Activated naive CD8-positive, alpha-beta T cell treated with anti-CD3 and anti-CD28 coated beads, Interleukin-2, amount 10 ng/mL, durations not matched to agents 7 days and 5 days (primary cell): ENCODE measurements around the gene ABR. TPM values are rescaled to one million over a fixed set of nuclear protein-coding genes. Genes with fewer than 3 reads are reported as not detected.
"Not testable (repeated sequence)": the region's sequence is repeated elsewhere in the genome, so short reads cannot be mapped to it uniquely, and the experiment has no call there.

ENCODE experiments used
- ATAC-seq: fragments of 150-1000 bp; cut with Tn5 transposase; one replicate; pipeline ENCODE4 v1.10.0; 2021; ENCODE audit warnings: low read depth, moderate library complexity
- POLR2A ChIA-PET: fragments of 350-600 bp; sonication (Branson Sonifier 250); formaldehyde crosslinking; loops from one replicate; lab custom pipeline; 2021; ENCODE audit warnings: antibody characterized with exemption; lab: Charles Lee
- DNase-seq: peaks from one replicate; pipeline ENCODE4 v3.0.0; 2021
- H3K27ac Mint-ChIP-seq: one replicate; pipeline ENCODE4 v1.8.0; 2022; ENCODE audit warnings: mild to moderate bottlenecking, mixed read lengths
- H3K27me3 Mint-ChIP-seq: one replicate; pipeline ENCODE4 v1.8.0; 2022; ENCODE audit warnings: mild to moderate bottlenecking, moderate library complexity, mixed read lengths
- H3K36me3 Mint-ChIP-seq: one replicate; pipeline ENCODE4 v1.8.0; 2021; ENCODE audit warnings: mild to moderate bottlenecking, mixed read lengths
- H3K4me1 Mint-ChIP-seq: one replicate; pipeline ENCODE4 v1.8.0; 2021; ENCODE audit warnings: mixed read lengths
- H3K4me3 Mint-ChIP-seq: one replicate; pipeline ENCODE4 v1.8.0; 2022; ENCODE audit warnings: mild to moderate bottlenecking, moderate library complexity, mixed read lengths
- H3K9me3 Mint-ChIP-seq: one replicate; pipeline ENCODE4 v1.8.0; 2021; ENCODE audit warnings: mixed read lengths
- total RNA-seq, 2 experiments: library from RNA; stranded (reverse); gene quantifications; one replicate each; pipeline ENCODE4 v1.2.3, GENCODE V29; 2021

Gene ABR
- total RNA-seq, 2 experiments from 2014 or later = 156 to 158 TPM

DNA sequence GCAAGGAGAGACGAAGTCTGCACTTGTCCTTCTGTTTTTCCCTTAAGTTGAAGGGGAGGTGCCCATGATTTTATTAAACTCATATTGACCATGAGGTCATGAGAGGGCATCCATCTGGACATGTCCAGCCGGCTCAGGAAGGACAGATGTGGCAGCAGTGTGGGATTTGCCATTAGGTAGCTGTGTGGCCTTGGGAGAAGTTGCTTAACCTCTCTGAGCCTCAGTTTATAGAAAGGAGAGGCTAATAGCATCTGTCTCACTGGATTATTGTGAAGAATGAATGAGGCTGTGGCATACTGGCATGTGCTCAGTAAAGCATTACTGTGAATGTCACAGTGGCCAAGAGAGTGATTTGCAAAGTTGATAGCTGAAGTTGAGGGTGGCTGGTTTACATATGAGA is 181.7 kb downstream of the ABR start:
- ATAC-seq (no peak), DNase-seq (no peak)
- POLR2A ChIA-PET = interaction anchor here (2.1 to 2.5 kb wide), 2 partner anchors 18 to 204 kb away, joined by 7 to 13 read pairs; partner anchors contain the start of gene NXN
- H3K9me3 Mint-ChIP-seq = peaks cover 9% of the 10 kb centered on the region
- H3K4me1 Mint-ChIP-seq = peaks cover 16% of the 10 kb centered on the region
- H3K36me3 Mint-ChIP-seq = peaks cover 11% of the 10 kb centered on the region
- H3K27me3 Mint-ChIP-seq = no peaks in the 10 kb centered on the region
- peak overlapping the region; percentile 98 for H3K4me3 Mint-ChIP-seq
- peak overlapping the region; percentile 99 for H3K27ac Mint-ChIP-seq

DNA sequence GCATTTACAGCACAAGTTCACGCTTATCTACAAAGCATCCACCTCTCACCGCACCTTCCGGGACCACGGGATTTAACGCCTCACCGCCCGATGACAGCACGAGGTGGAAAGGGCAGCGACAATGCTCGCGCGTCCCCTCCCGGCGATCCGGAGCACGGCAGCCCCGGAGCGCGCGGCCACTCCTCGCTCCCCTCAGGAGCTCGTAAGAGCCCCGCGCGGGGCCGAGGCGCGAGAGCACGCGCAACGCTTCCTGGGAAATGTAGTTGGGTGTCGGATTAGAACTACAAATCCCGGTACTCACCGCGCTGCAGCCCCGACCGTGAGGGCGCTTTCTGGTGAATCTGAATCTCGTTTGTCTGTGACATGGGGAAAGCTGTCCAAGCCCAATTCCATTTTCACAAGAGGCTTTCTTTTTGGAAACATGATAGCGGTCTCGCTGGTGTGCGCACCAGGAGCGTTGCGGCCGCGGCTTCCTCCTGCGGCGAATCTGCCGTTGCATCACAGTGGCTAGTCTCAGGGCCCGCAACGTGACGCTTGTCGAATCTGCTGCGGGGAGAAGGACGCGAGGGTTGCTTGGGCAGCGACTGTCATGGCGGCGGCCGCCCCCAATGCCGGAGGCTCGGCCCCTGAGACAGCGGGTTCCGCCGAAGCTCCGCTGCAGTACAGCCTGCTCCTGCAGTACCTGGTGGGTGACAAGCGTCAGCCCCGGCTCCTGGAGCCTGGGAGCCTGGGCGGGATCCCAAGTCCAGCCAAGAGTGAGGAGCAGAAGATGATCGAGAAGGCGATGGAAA is 183.0 kb downstream of the ABR start, which contains the start of gene TIMM22:
Gene TIMM22, plus strand, starts transcription at position 576 of the 791 bp plus-strand sequence. Its CDS starts 14 bp downstream, at position 590.
- Mint-ChIP-seq H3K27ac (peak within 1 kb of the TSS; percentile 99), H3K9me3 (peaks cover 9% of the 10 kb centered on the region), H3K36me3 (peaks cover 8% of the 10 kb centered on the region), H3K4me3 (peak within 1 kb of the TSS; percentile 98), H3K27me3 (no peaks in the 10 kb centered on the region), H3K4me1 (peaks cover 16% of the 10 kb centered on the region)
- POLR2A ChIA-PET = interaction anchor here (0.7 to 2.5 kb wide), 9 partner anchors 16 to 586 kb away, joined by 3 to 13 read pairs (median 4); partner anchors contain the start of genes GLOD4, MRM3 and NXN
- DNase-seq (peak; percentile 94), ATAC-seq (peak; percentile 94)

DNA sequence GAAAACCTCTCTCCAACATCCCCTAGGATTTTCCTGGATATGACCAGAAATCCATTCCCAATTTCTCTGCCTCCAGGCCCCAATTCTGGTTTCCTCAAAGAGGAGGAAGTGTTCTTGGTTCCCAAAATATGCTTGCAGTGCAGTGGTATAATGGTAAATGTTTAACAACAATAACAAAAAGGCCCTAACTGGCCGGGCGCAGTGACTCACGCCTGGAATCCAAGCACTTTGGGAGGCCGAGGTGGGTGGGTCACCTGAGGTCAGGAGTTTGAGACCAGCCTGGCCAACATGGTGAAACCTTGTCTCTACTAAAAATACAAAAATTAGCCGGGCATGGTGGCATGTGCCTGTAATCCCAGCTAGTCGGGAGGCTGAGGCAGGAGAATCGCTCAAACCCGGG is 184.5 kb downstream of the ABR start:
- not testable (repeated sequence) for ATAC-seq, H3K27ac Mint-ChIP-seq
- POLR2A ChIA-PET = interaction anchor here (2.5 kb wide), 1 partner anchor 201 kb away, joined by 7 read pairs; no protein-coding TSS in a partner anchor

DNA sequence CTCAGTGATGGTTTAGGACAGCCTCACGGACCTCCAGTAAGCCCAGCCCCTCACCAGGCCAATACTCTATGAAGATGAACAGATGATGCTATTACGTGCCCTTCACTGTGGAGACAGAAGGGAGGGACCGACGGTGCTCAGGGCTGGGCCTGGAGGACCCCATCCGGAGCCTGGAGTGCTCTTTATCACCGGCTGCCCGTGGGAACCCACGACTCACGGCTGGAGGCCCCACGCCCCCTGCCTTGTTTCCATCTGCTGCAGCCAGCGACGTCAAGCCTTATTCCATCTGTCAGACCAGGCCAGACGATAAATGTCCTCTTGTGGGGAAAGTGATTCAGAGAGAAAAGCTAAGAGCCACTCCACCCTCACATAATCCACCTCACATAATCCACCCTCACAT is 186.8 kb downstream of the ABR start:
- H3K4me3 Mint-ChIP-seq = no peak overlapping the region
- peaks cover 5% of the 10 kb centered on the region for H3K36me3 Mint-ChIP-seq
- H3K9me3 Mint-ChIP-seq = peaks cover 9% of the 10 kb centered on the region
- no peak for DNase-seq
- no peaks in the 10 kb centered on the region for H3K27me3 Mint-ChIP-seq
- no peak overlapping the region for H3K27ac Mint-ChIP-seq
- H3K4me1 Mint-ChIP-seq = peaks cover 3% of the 10 kb centered on the region
- POLR2A ChIA-PET = no interaction called here
- no peak for ATAC-seq

More for the DNA sequence above, 184.5 kb downstream of the ABR start:
- peaks cover 16% of the 10 kb centered on the region for H3K4me1 Mint-ChIP-seq
- H3K36me3 Mint-ChIP-seq, H3K4me3 Mint-ChIP-seq, DNase-seq, H3K9me3 Mint-ChIP-seq, H3K27me3 Mint-ChIP-seq: not testable (repeated sequence)

DNA sequence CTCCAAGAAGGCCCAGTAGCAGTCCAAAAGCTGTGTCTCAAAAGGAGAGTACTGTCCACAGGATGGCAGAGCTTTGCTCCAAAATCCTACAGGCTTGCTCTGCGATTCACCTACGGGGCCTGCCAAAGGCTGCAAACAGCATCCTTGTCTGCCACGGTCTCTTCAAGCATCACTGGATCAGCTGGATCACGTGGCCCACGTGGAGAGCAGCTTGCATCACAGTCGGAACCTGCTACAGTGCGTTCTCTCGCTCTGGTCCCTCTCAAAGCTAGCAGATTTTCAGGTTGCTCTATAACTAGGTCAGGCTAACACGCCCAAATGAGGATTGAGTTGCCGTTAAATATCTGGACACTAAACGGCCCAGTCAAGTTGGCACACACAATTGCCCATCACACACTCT is 191.2 kb downstream of the ABR start:
- POLR2A ChIA-PET = interaction anchor here (0.7 kb wide), 1 partner anchor 108 kb away, joined by 3 read pairs; no protein-coding TSS in a partner anchor
- ATAC-seq (no peak), DNase-seq (no peak)
- H3K36me3 Mint-ChIP-seq = peaks cover 2% of the 10 kb centered on the region
- no peaks in the 10 kb centered on the region for H3K9me3 Mint-ChIP-seq
- no peak overlapping the region for H3K27ac Mint-ChIP-seq
- H3K4me1 Mint-ChIP-seq = no peaks in the 10 kb centered on the region
- H3K4me3 Mint-ChIP-seq = no peak overlapping the region
- no peaks in the 10 kb centered on the region for H3K27me3 Mint-ChIP-seq

DNA sequence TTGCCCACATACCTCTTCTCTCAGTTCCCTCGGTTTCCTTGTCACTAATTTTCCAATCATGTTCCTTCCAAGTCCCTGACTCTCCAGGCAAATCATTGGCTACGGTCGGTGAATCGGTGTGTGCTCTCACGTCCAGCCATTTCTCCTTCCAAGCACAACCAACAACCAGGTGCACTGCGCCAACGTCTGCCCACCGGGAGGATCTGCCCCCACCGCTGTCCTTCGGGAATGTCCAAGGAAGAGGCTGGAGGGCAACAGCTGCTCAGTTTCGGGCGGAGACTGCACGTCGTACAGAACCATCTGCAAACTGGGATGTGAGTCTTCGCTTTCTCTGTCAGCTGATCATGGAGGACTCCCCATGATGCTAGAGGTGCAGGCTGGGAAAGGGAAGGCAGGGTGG is 191.8 kb downstream of the ABR start:
- Mint-ChIP-seq H3K9me3 (no peaks in the 10 kb centered on the region), H3K4me1 (no peaks in the 10 kb centered on the region), H3K27me3 (no peaks in the 10 kb centered on the region), H3K4me3 (no peak overlapping the region), H3K36me3 (no peaks in the 10 kb centered on the region), H3K27ac (no peak overlapping the region)
- POLR2A ChIA-PET = no interaction called here
- ATAC-seq (no peak), DNase-seq (no peak)

DNA sequence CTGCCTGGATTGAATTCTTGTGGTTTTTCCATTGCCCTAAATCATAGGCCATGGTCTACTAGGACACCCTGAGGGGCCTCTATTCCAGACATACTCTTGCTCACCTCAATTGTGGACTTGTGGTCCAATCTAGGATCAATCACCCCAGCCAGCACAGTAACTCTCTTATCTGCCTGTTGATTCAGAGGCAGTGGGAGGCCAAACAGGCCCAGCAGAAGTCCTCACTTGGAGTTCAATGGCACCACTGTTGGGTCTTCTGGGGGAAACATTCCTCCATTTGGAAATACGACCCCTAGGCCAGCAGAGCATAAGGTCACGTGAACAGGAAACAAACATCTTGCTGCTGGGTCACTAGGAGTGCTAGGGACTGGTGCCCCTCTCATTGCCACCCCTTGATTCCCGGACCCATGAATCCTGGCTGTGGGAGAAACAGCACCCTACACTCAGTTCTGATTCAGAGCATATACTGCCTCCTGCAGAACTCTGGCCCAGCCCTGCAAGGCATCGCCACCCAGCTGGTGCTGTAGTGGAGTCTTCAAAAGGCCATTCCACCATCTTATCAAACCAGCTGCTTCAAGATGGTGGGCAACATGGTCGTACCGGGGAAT is 193.4 kb downstream of the ABR start:
- DNase-seq (no peak), ATAC-seq (no peak)
- no peaks in the 10 kb centered on the region for H3K9me3 Mint-ChIP-seq
- no peak overlapping the region for H3K4me3 Mint-ChIP-seq
- H3K36me3 Mint-ChIP-seq = no peaks in the 10 kb centered on the region
- POLR2A ChIA-PET = no interaction called here
- H3K27ac Mint-ChIP-seq = no peak overlapping the region
- no peaks in the 10 kb centered on the region for H3K27me3 Mint-ChIP-seq
- H3K4me1 Mint-ChIP-seq = no peaks in the 10 kb centered on the region

DNA sequence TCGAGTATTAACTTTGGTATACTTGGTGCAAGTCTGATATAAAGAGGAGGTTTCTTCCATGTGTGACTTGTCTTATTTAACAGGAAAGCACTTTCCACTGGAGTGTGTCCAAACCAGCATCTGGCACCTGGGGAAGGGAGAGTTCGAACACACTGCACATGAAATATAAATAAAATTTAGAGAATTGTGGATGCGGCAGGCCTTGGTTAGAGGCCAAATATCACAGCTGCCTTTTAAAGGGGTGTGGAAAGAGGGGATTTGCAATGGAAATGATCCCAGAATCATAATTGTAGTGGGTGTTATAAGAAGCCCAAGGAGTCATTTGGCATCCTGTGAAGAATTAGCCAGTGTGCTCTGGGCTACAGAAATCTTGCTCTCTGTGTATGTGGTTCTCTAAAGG is 195.9 kb downstream of the ABR start:
- peaks cover 7% of the 10 kb centered on the region for H3K4me1 Mint-ChIP-seq
- POLR2A ChIA-PET = no interaction called here
- no peaks in the 10 kb centered on the region for H3K9me3 Mint-ChIP-seq
- DNase-seq (no peak), ATAC-seq (no peak)
- H3K27me3 Mint-ChIP-seq = no peaks in the 10 kb centered on the region
- no peak overlapping the region for H3K27ac Mint-ChIP-seq
- no peak overlapping the region for H3K4me3 Mint-ChIP-seq
- H3K36me3 Mint-ChIP-seq = no peaks in the 10 kb centered on the region

DNA sequence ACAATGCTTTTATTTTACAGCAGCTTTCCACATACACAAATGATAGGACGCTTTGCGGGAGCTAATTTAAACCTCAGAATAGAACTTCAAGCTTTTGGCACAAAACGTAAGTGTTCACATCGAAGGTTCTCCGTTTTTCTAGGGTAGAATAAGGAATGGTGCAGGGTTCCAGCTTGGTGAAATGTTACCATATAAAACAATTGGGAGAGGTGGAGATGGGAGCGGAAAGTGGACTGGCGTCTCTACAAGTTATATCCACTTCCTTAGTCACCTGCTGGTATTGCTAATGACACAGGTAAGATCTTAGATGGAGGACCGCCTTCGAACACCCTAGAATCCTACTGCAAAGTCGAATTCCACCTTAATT is 198.5 kb downstream of the ABR start:
- Mint-ChIP-seq H3K9me3 (no peaks in the 10 kb centered on the region), H3K4me3 (peak overlapping the region; percentile 83)
- POLR2A ChIA-PET = interaction anchor here (1.0 to 2.7 kb wide), 5 partner anchors 16 to 266 kb away, joined by 4 to 20 read pairs (median 5); partner anchors contain the start of genes GLOD4, MRM3, TIMM22 and VPS53

DNA sequence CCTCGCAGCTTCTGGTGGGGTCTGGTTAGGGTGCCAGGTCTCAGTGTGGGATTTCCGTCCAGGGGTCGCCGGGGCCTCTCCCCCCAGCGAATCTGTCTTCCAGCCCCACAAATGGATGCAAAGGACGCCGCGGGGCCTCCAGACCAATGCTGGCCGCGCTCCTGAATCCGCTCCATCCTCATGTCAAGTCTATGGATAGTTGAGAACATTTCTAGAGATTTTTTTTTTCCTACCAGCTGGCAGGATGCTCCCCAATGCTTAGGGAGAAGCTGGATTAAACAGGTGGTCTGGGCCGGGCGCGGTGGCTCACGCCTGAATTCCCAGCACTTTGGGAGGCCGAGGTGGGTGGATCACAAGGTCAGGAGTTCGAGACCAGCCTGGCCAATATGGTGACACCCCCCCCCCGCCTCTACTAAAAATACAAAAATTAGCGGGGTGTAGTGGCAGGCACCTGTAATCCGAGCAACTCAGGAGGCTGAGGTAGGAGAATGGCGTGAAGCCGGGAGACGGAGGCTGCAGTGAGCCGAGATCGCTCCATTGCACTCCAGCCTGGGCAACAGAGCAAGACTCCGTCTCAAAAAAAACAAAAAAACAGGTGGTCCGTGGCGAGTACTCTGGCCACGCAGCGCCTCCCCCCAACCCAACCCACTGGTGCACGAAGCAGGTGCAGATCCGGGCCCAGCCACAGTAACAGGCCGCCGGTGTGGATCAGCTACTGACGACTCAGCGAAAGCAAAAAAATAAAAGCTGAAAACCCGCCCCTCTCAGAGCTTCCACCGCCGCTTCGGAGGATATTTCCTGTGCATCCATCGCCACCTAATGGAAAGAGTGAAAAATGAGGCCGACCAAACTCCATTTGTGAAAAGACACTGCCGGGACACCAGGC is 199.1 kb downstream of the ABR start:
- H3K27me3 Mint-ChIP-seq = peaks cover 23% of the 10 kb centered on the region

More for the DNA sequence above, 198.5 kb downstream of the ABR start:
- DNase-seq (no peak), ATAC-seq (no peak)
- H3K27ac Mint-ChIP-seq = no peak overlapping the region
- no peaks in the 10 kb centered on the region for H3K36me3 Mint-ChIP-seq
- peaks cover 10% of the 10 kb centered on the region for H3K4me1 Mint-ChIP-seq
- H3K27me3 Mint-ChIP-seq = peaks cover 21% of the 10 kb centered on the region

DNA sequence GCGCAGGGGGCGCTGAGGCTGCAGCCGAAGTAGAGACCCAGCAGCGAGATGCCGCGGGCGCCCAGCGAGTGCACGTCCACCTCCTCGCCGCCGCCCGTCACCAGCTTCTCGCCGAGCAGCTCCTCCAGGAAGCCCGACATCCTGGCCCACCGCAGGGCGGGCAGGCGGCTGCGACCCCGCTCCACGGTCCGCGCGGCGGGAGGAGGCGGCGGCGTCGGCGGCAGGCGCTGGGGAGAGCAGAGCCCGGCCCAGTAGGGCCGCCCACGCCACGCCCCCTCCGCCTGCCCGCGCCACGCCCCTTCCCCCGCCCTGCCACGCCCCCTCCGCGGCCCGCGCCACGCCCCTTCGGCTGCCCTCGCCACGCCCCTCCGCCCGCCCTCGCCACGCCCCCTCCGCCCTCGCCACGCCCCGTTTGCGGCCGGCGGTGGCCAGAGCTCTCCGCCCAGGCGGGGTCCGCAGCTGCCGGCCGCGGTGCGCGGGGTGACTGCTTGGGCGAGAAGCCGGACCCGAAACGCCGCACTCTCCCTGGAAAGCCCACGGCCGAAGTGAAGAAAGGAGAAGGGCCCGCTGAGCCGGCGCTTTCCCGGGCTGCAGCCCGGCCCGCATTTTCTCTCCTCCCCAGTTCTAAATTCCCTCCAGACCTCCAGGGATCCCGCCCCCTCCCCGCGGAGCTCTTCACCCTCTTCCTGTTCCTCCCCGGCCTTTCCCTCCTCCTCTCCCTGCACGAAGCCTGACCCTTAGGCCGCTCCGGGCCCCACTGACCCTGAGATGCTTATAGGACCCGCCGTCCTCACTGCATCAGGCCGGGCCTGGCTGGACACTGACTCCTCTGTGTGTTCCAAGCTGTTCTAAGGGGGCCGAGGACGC is 200.0 kb downstream of the ABR start, which contains the start of gene NXN:
Gene NXN, minus strand, starts transcription at position 238 of the 867 bp plus-strand sequence.
- no peaks in the 10 kb centered on the region for H3K9me3 Mint-ChIP-seq
- peaks cover 28% of the 10 kb centered on the region for H3K27me3 Mint-ChIP-seq
- POLR2A ChIA-PET = interaction anchor here (1.8 to 2.7 kb wide), 3 partner anchors 17 to 229 kb away, joined by 5 to 20 read pairs (median 13); partner anchors contain the start of genes GLOD4, MRM3 and TIMM22
- peaks cover 10% of the 10 kb centered on the region for H3K4me1 Mint-ChIP-seq
- DNase-seq = peak; percentile 95
- H3K36me3 Mint-ChIP-seq = no peaks in the 10 kb centered on the region
- no peak within 1 kb of the TSS for H3K27ac Mint-ChIP-seq
- H3K4me3 Mint-ChIP-seq = peak within 1 kb of the TSS; percentile 83
- peak; percentile 82 for ATAC-seq

More for the DNA sequence above, 199.1 kb downstream of the ABR start:
- DNase-seq (peak; percentile 67), ATAC-seq (peak; percentile 72)
- POLR2A ChIA-PET = interaction anchor here (1.0 to 2.7 kb wide), 5 partner anchors 16 to 266 kb away, joined by 4 to 20 read pairs (median 5); partner anchors contain the start of genes GLOD4, MRM3, TIMM22 and VPS53
- H3K27ac Mint-ChIP-seq = no peak overlapping the region
- H3K36me3 Mint-ChIP-seq = no peaks in the 10 kb centered on the region
- H3K4me1 Mint-ChIP-seq = peaks cover 10% of the 10 kb centered on the region
- H3K4me3 Mint-ChIP-seq = peak overlapping the region; percentile 83
- no peaks in the 10 kb centered on the region for H3K9me3 Mint-ChIP-seq

DNA sequence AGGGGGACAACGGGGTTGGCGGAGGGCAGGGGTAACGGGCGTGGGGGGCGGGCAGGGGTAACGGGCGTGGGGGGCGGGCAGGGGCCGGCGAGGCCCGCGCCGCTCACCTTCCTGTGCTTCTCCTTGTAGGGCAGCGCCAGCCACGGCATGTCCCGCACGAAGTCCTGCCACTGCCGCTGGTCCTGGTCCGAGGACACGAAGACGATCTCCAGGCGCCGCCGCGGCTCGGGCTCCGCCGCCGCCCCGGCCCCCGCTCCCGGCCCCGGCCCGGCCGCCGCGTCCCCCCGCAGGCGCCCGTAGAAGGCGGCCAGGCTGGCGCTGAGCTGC is 200.6 kb downstream of the ABR start:
- Mint-ChIP-seq H3K9me3 (no peaks in the 10 kb centered on the region), H3K27me3 (peaks cover 29% of the 10 kb centered on the region), H3K4me1 (peaks cover 10% of the 10 kb centered on the region), H3K27ac (no peak overlapping the region), H3K4me3 (no peak overlapping the region), H3K36me3 (no peaks in the 10 kb centered on the region)
- POLR2A ChIA-PET = interaction anchor here (2.5 to 2.7 kb wide), 2 partner anchors 18 to 197 kb away, joined by 13 to 20 read pairs; partner anchors contain the start of genes GLOD4, MRM3 and TIMM22
- ATAC-seq (no peak), DNase-seq (no peak)
